HCT116 (cell line): ENCODE measurements around the gene RNU1-2. TPM values are rescaled to one million over a fixed set of nuclear protein-coding genes. Genes with fewer than 3 reads are reported as not detected.

ENCODE experiments used
- ATAC-seq: fragments of 200-7000 bp; cut with Tn5 transposase; 2 replicates; pipeline ENCODE4 v1.9.1; 2020; ENCODE audit warnings: mild to moderate bottlenecking, moderate library complexity
- BruUV-seq: library from RNA; stranded (reverse); fragments of 400-500 nt; replicated peaks from 2 replicates; lab custom pipeline; 2021; lab: Mats Ljungman, UMichigan
- CTCF ChIA-PET: fragments of 300-600 bp; sonication (Branson Sonifier 250); formaldehyde crosslinking; loops from one replicate; lab custom pipeline; 2021; ENCODE audit warnings: antibody characterized with exemption; lab: Charles Lee
- POLR2A ChIA-PET: fragments of 300-600, 350-600 bp; sonication (Branson Sonifier 250); formaldehyde crosslinking; loops from one replicate; lab custom pipeline; 2021; ENCODE audit warnings: antibody characterized with exemption; lab: Charles Lee
- RAD21 ChIA-PET, 2 experiments: fragments of 300-600 bp; sonication (Branson Sonifier 250); formaldehyde crosslinking; loops; one replicate each; lab custom pipeline; 2023; ENCODE audit warnings: low total read pairs in 2 of 2; ENCODE audit not compliant: uncharacterized antibody in 2 of 2, unreplicated experiment in 2 of 2, low non-redundant PET in 1 of 2; lab: Charles Lee
- DNase-seq: peaks from one replicate; pipeline ENCODE4 v3.0.0-alpha.2; 2010; ENCODE audit warnings: low read depth, low spot score
- H2AFZ ChIP-seq: fragments of 200-600 bp; shearing (Covaris generic), sonication (generic); 2 replicates; pipeline ENCODE4 v1.6.1; 2017; ENCODE audit warnings: low read depth, mixed run types, mixed read lengths, antibody characterized with exemption, low read length; ENCODE audit not compliant: poor library complexity, severe bottlenecking
- H3K27ac ChIP-seq: 2 replicates; pipeline ENCODE4 v1.5.1; 2012; ENCODE audit warnings: low read depth, low read length
- H3K27me3 ChIP-seq: fragments of 200-600 bp; sonication (generic); 2 replicates; pipeline ENCODE4 v1.6.1; 2016; ENCODE audit warnings: mixed run types, low read length, mixed read lengths; ENCODE audit not compliant: insufficient read depth
- H3K36me3 ChIP-seq, 2 experiments: fragments of 200-500 bp in 1 of 2; fragments of 200-600 bp in 1 of 2; sonication (Bioruptor generic) in 1 of 2; sonication (generic) in 1 of 2; 2 replicates each; pipeline versions ENCODE4 v1.5.1 to v1.6.1; 2014 to 2016; ENCODE audit warnings: low read length in 2 of 2, inconsistent platforms in 1 of 2, mixed read lengths in 1 of 2, mixed run types in 1 of 2; ENCODE audit not compliant: insufficient read depth in 2 of 2, control insufficient read depth in 1 of 2
- H3K4me1 ChIP-seq, 2 experiments: fragments of 200-600 bp in 1 of 2; sonication (generic) in 1 of 2; 2 replicates each; pipeline versions ENCODE4 v1.5.1 to v1.6.1; 2012 to 2017; ENCODE audit warnings: low read length in 2 of 2, inconsistent platforms in 1 of 2, mild to moderate bottlenecking in 1 of 2, mixed read lengths in 1 of 2, mixed run types in 1 of 2, moderate library complexity in 1 of 2; ENCODE audit not compliant: insufficient read depth in 2 of 2, control insufficient read depth in 1 of 2
- H3K4me2 ChIP-seq: fragments of 200-600 bp; sonication (generic); 2 replicates; pipeline ENCODE4 v1.6.1; 2017; ENCODE audit warnings: mixed run types, low read length, mixed read lengths
- H3K4me3 ChIP-seq, 2 experiments: fragments of 200-600 bp in 1 of 2; sonication (generic) in 1 of 2; replicated peaks in 1 of 2; 2 replicates each; pipeline ENCODE4 v1.5.1; 2011 to 2016; ENCODE audit warnings: low read length in 2 of 2, control low read depth in 1 of 2, low read depth in 1 of 2, mild to moderate bottlenecking in 1 of 2, mixed read lengths in 1 of 2, mixed run types in 1 of 2
- H3K79me2 ChIP-seq: fragments of 200-600 bp; sonication (generic); 2 replicates; pipeline ENCODE4 v1.6.1; 2017; ENCODE audit warnings: mild to moderate bottlenecking, mixed run types, low read length, moderate library complexity, mixed read lengths; ENCODE audit not compliant: insufficient read depth
- H3K9ac ChIP-seq: fragments of 200-600 bp; sonication (generic); 2 replicates; pipeline ENCODE4 v1.6.1; 2016; ENCODE audit warnings: low read length, mixed read lengths
- H3K9me2 ChIP-seq: fragments of 200-600 bp; sonication (generic), shearing (Covaris generic); 2 replicates; pipeline ENCODE4 v1.6.1; 2017; ENCODE audit warnings: mixed run types, mild to moderate bottlenecking, moderate library complexity; ENCODE audit not compliant: insufficient read depth
- H3K9me3 ChIP-seq, 2 experiments: fragments of 200-500 bp in 1 of 2; fragments of 200-600 bp in 1 of 2; sonication (Bioruptor generic) in 1 of 2; sonication (generic) in 1 of 2; 2 replicates each; pipeline ENCODE4 v1.6.1; 2014 to 2017; ENCODE audit warnings: low read length in 2 of 2, mixed read lengths in 2 of 2, inconsistent platforms in 1 of 2, low read depth in 1 of 2, mild to moderate bottlenecking in 1 of 2, mixed run types in 1 of 2, moderate library complexity in 1 of 2; ENCODE audit not compliant: control insufficient read depth in 1 of 2, insufficient read depth in 1 of 2
- H4K20me1 ChIP-seq: fragments of 200-600 bp; sonication (generic), shearing (Covaris generic); 2 replicates; pipeline ENCODE4 v1.6.1; 2017; ENCODE audit warnings: mixed run types, mild to moderate bottlenecking, moderate library complexity; ENCODE audit not compliant: insufficient read depth
- ATF3 ChIP-seq: IDR thresholded peaks from 2 replicates; pipeline ENCODE4 v1.6.1; 2012
- CTCF ChIP-seq, 3 experiments: fragments of 200-600 bp in 1 of 3; sonication (generic) in 1 of 3; IDR thresholded peaks in 2 of 3; conservative IDR thresholded peaks in 1 of 3; 2 replicates each; pipeline ENCODE4 v1.5.1; 2012 to 2017; ENCODE audit warnings: low read depth in 2 of 3, low read length in 2 of 3, antibody characterized with exemption in 1 of 3, borderline replicate concordance in 1 of 3, control low read depth in 1 of 3, mild to moderate bottlenecking in 1 of 3, mixed read lengths in 1 of 3, mixed run types in 1 of 3, moderate library complexity in 1 of 3; ENCODE audit not compliant: insufficient read depth in 1 of 3
- ELF1 ChIP-seq: IDR thresholded peaks from 2 replicates; pipeline ENCODE4 v1.6.1; 2012; ENCODE audit warnings: low read depth, borderline replicate concordance
- EZH2 ChIP-seq: fragments of 200-600 bp; sonication (generic); IDR thresholded peaks from 2 replicates; pipeline ENCODE4 v1.6.1; 2017; ENCODE audit warnings: antibody characterized with exemption, mixed run types
- FOSL1 ChIP-seq: IDR thresholded peaks from 2 replicates; pipeline ENCODE4 v1.6.1; 2012; ENCODE audit warnings: low read depth
- JUND ChIP-seq: IDR thresholded peaks from 2 replicates; pipeline ENCODE4 v1.6.1; 2012
- POLR2A ChIP-seq: IDR thresholded peaks from 2 replicates; pipeline ENCODE4 v1.7.0; 2011; ENCODE audit warnings: borderline replicate concordance; ENCODE audit not compliant: insufficient read depth, insufficient read length; ENCODE audit errors: extremely low read depth
- POLR2AphosphoS5 ChIP-seq: IDR thresholded peaks from 2 replicates; pipeline ENCODE4 v1.6.1; 2011; ENCODE audit warnings: mild to moderate bottlenecking, low read depth, low read length, moderate library complexity
- SIN3A ChIP-seq: IDR thresholded peaks from 2 replicates; pipeline ENCODE4 v1.6.1; 2012; ENCODE audit warnings: low read depth
- SP1 ChIP-seq: IDR thresholded peaks from 2 replicates; pipeline ENCODE4 v1.6.1; 2012; ENCODE audit warnings: low read depth
- TCF7L2 ChIP-seq: IDR thresholded peaks from 2 replicates; pipeline ENCODE4 v1.7.0; 2011; ENCODE audit warnings: borderline replicate concordance, inconsistent platforms; ENCODE audit not compliant: insufficient read depth, insufficient read length; ENCODE audit errors: extremely low read depth
- ZFX ChIP-seq: fragments of 450-650 bp; IDR thresholded peaks from 2 replicates; pipeline ENCODE4 v1.6.1; 2017
- intact Hi-C: fragments of 100-400 bp; cut with micrococcal nuclease; formaldehyde crosslinking; loops from 2 replicates; pipeline ENCODE4 v1.10.0; 2022
- total RNA-seq: library from RNA; stranded (reverse); gene quantifications from one replicate; pipeline ENCODE4 v1.2.1, GENCODE V29; 2021; ENCODE audit not compliant: unreplicated experiment

RNU1-2 gene
- total RNA-seq, 1 experiment from 2014 or later = 1,685 TPM

- Histone ChIP-seq H3K4me3 (peak overlapping the region in 1 of 2 experiments; percentile 55; a peak in 2 of 4 replicates), H4K20me1 (no peaks in the 10 kb centered on the region), H3K9ac (peak overlapping the region; percentile 74), H3K36me3 (no peaks in the 10 kb centered on the region), H3K9me2 (no peaks in the 10 kb centered on the region), H3K27me3 (no peaks in the 10 kb centered on the region), H3K4me2 (peak overlapping the region; percentile 87), H3K27ac (peak overlapping the region; percentile 89), H3K9me3 (no peaks in the 10 kb centered on the region), H2AFZ (peak overlapping the region; percentile 39), H3K79me2 (no peaks in the 10 kb centered on the region), H3K4me1 (peaks cover 22 to 52% of the 10 kb centered on the region in 2 experiments)
- no peak for ATAC-seq
- ChIA-PET POLR2A (interaction anchor here (0.7 to 3.8 kb wide), 2 partner anchors 282 to 536 kb away, joined by 4 to 41 read pairs; partner anchors contain the start of gene RCC2), CTCF (interaction anchor here (1.9 kb wide), 1 partner anchor 283 kb away, joined by 11 read pairs; no protein-coding TSS in a partner anchor), RAD21 (no interaction called here)
- TF ChIP-seq CTCF (IDR thresholded peaks at IDR 0.05 in 2 of 3, conservative IDR thresholded peaks at IDR 0.05 in 1 of 3; ENCODE audit: borderline replicate concordance in 1 of 3, insufficient read depth in 1 of 3, low read depth in 2 of 3, low read length in 2 of 3) = no peak
- TF ChIP-seq ELF1 = no peak
- TF ChIP-seq ATF3 = no peak
- no peak for TF ChIP-seq POLR2AphosphoS5
- TF ChIP-seq POLR2A = no peak
- no peak for TF ChIP-seq SIN3A
- no peak for TF ChIP-seq SP1
- no peak for TF ChIP-seq JUND
- no peak for TF ChIP-seq FOSL1
- TF ChIP-seq TCF7L2 = no peak
- no peak for TF ChIP-seq ZFX
- no peak for TF ChIP-seq EZH2
- BruUV-seq = no TSS peak
- no peak for DNase-seq
- intact Hi-C loops = no loop called here
Observed at GRCh38 chr1:16903458-16903796, 7.6 kb downstream of the RNU1-2 start.
